HepG2 (cell line): ENCODE data around the gene POU2AF3. TPM values are rescaled to one million over a fixed set of nuclear protein-coding genes. Genes with fewer than 3 reads are reported as not detected.

ENCODE experiments used
- ADNP ChIP-seq: sonication (generic); formaldehyde crosslinking; IDR thresholded peaks from 2 replicates; pipeline ENCODE4 v1.4.0; 2020; ENCODE audit warnings: missing genetic modification reagents
- ATF6 ChIP-seq: sonication (generic); formaldehyde crosslinking; conservative IDR thresholded peaks from 2 replicates; pipeline ENCODE4 v1.4.0; 2020; ENCODE audit warnings: missing genetic modification reagents
- DPF2 ChIP-seq: sonication (generic); formaldehyde crosslinking; IDR thresholded peaks from 2 replicates; pipeline ENCODE4 v1.4.0; 2020; ENCODE audit warnings: mild to moderate bottlenecking, low read depth, missing genetic modification reagents, borderline replicate concordance
- EP300 ChIP-seq, 3 experiments: sonication (generic) in 1 of 3; formaldehyde crosslinking in 1 of 3; IDR thresholded peaks; 2 replicates each; pipeline versions ENCODE4 v1.5.1 to v1.6.1; 2011 to 2020; ENCODE audit warnings: low read depth in 2 of 3, low read length in 2 of 3, borderline replicate concordance in 1 of 3, improper control_type of control experiment in 1 of 3, mild to moderate bottlenecking in 1 of 3, missing genetic modification reagents in 1 of 3, moderate library complexity in 1 of 3
- HNF4A ChIP-seq: sonication (generic); formaldehyde crosslinking; IDR thresholded peaks from 2 replicates; pipeline ENCODE4 v1.4.0; 2020; ENCODE audit warnings: missing genetic modification reagents
- HNF4G ChIP-seq, 2 experiments: sonication (generic) in 1 of 2; formaldehyde crosslinking in 1 of 2; IDR thresholded peaks; 2 replicates each; pipeline versions ENCODE4 v1.4.0 to v1.6.1; 2011 to 2020; ENCODE audit warnings: borderline replicate concordance in 2 of 2, low read depth in 2 of 2, mild to moderate bottlenecking in 2 of 2, low read length in 1 of 2, missing genetic modification reagents in 1 of 2, moderate library complexity in 1 of 2
- KLF12 ChIP-seq: sonication (generic); formaldehyde crosslinking; IDR thresholded peaks from 2 replicates; pipeline ENCODE4 v1.4.0; 2020; ENCODE audit warnings: missing genetic modification reagents, borderline replicate concordance
- KLF15 ChIP-seq: sonication (generic); formaldehyde crosslinking; IDR thresholded peaks from 2 replicates; pipeline ENCODE4 v1.8.1; 2023; ENCODE audit warnings: borderline replicate concordance, mild to moderate bottlenecking, inconsistent platforms, missing genetic modification reagents, mixed read lengths
- MAX ChIP-seq: IDR thresholded peaks from 2 replicates; pipeline ENCODE4 v1.6.1; 2012; ENCODE audit warnings: inconsistent platforms
- MTF1 ChIP-seq: sonication (generic); formaldehyde crosslinking; IDR thresholded peaks from 2 replicates; pipeline ENCODE4 v1.5.0; 2020; ENCODE audit warnings: missing genetic modification reagents
- MXD1 ChIP-seq: sonication (generic); formaldehyde crosslinking; IDR thresholded peaks from 2 replicates; pipeline ENCODE4 v1.4.0; 2020; ENCODE audit warnings: mild to moderate bottlenecking, missing genetic modification reagents
- PHF8 ChIP-seq: sonication (generic); formaldehyde crosslinking; IDR thresholded peaks from 2 replicates; pipeline ENCODE4 v1.5.0; 2020; ENCODE audit warnings: missing genetic modification reagents
- SIN3B ChIP-seq: fragments of 150-350 bp; IDR thresholded peaks from 2 replicates; pipeline ENCODE4 v1.6.1; 2014; ENCODE audit warnings: low read length
- SMAD1 ChIP-seq: sonication (generic); formaldehyde crosslinking; IDR thresholded peaks from 2 replicates; pipeline ENCODE4 v1.4.0; 2020; ENCODE audit warnings: missing genetic modification reagents, low read depth, mild to moderate bottlenecking, borderline replicate concordance
- SMARCE1 ChIP-seq: fragments of 450-650 bp; IDR thresholded peaks from 2 replicates; pipeline ENCODE4 v1.6.1; 2017; ENCODE audit warnings: borderline replicate concordance
- SP140L ChIP-seq: sonication (generic); formaldehyde crosslinking; IDR thresholded peaks from 2 replicates; pipeline ENCODE4 v1.4.0; 2020; ENCODE audit warnings: missing genetic modification reagents, borderline replicate concordance
- SRY ChIP-seq: sonication (generic); formaldehyde crosslinking; IDR thresholded peaks from 2 replicates; pipeline ENCODE4 v1.8.0; 2022; ENCODE audit warnings: mild to moderate bottlenecking, missing genetic modification reagents
- TRIM24 ChIP-seq: sonication (generic); formaldehyde crosslinking; IDR thresholded peaks from 2 replicates; pipeline ENCODE4 v1.8.0; 2022; ENCODE audit warnings: mild to moderate bottlenecking, missing genetic modification reagents
- ZFP36L2 ChIP-seq: sonication (generic); formaldehyde crosslinking; IDR thresholded peaks from 2 replicates; pipeline ENCODE4 v1.4.0; 2020; ENCODE audit warnings: missing genetic modification reagents
- ZFP37 ChIP-seq: sonication (generic); formaldehyde crosslinking; IDR thresholded peaks from 2 replicates; pipeline ENCODE4 v1.4.0; 2020; ENCODE audit warnings: missing genetic modification reagents, borderline replicate concordance
- ZKSCAN1 ChIP-seq: fragments of 150-350 bp; IDR thresholded peaks from 2 replicates; pipeline ENCODE4 v1.6.1; 2014; ENCODE audit warnings: low read length
- ZNF143 ChIP-seq: sonication (generic); formaldehyde crosslinking; IDR thresholded peaks from 2 replicates; pipeline ENCODE4 v1.4.0; 2020; ENCODE audit warnings: missing genetic modification reagents
- ZNF160 ChIP-seq: sonication (generic); formaldehyde crosslinking; IDR thresholded peaks from 2 replicates; pipeline ENCODE4 v1.8.0; 2022; ENCODE audit warnings: mild to moderate bottlenecking, inconsistent platforms, missing genetic modification reagents
- ZNF180 ChIP-seq: sonication (generic); formaldehyde crosslinking; IDR thresholded peaks from 2 replicates; pipeline ENCODE4 v1.4.0; 2020; ENCODE audit warnings: low read depth, missing genetic modification reagents, borderline replicate concordance
- ZNF225 ChIP-seq: sonication (generic); formaldehyde crosslinking; IDR thresholded peaks from 2 replicates; pipeline ENCODE4 v1.4.0; 2020; ENCODE audit warnings: mild to moderate bottlenecking, missing genetic modification reagents
- ZNF251 ChIP-seq: sonication (generic); formaldehyde crosslinking; IDR thresholded peaks from 2 replicates; pipeline ENCODE4 v1.9.0; 2021; ENCODE audit warnings: mild to moderate bottlenecking, missing genetic modification reagents
- ZNF317 ChIP-seq: sonication (generic); formaldehyde crosslinking; IDR thresholded peaks from 2 replicates; pipeline ENCODE4 v1.5.0; 2020; ENCODE audit warnings: mild to moderate bottlenecking, missing genetic modification reagents
- ZNF530 ChIP-seq: sonication (generic); formaldehyde crosslinking; IDR thresholded peaks from 2 replicates; pipeline ENCODE4 v1.5.0; 2020; ENCODE audit warnings: low read depth, mild to moderate bottlenecking, missing genetic modification reagents
- ZNF619 ChIP-seq: sonication (generic); formaldehyde crosslinking; IDR thresholded peaks from 2 replicates; pipeline ENCODE4 v1.4.0; 2020; ENCODE audit warnings: mild to moderate bottlenecking, missing genetic modification reagents
- ZUFSP ChIP-seq: sonication (generic); formaldehyde crosslinking; IDR thresholded peaks from 2 replicates; pipeline ENCODE4 v1.9.0; 2021; ENCODE audit warnings: missing genetic modification reagents, mild to moderate bottlenecking, borderline replicate concordance
- polyA plus RNA-seq, 8 experiments: library from polyadenylated mRNA; depleted of rRNA in 3 of 8; stranded (reverse) in 7 of 8; unstranded in 1 of 8; fragments of >200 nt; fragmentation: Illumina TruSeq in 4 of 8; extraction: Trizol in 4 of 8; gene quantifications; 2 replicates each; pipeline versions ENCODE4 v1.2.1 to v1.2.3, GENCODE V29; 2011 to 2016; ENCODE audit warnings: low read depth in 4 of 8, missing spikeins in 1 of 8, mixed read lengths in 1 of 8; ENCODE audit not compliant: insufficient read depth in 1 of 8
- total RNA-seq, 5 experiments: library from RNA; depleted of rRNA; stranded (reverse); fragments of >200 nt; fragmentation: Illumina TruSeq; extraction: Trizol; gene quantifications; 2 replicates each; pipeline ENCODE4 v1.2.3, GENCODE V29; 2016; ENCODE audit warnings: low read depth in 1 of 5

Gene POU2AF3
- total and polyA plus RNA-seq, 2 of the 13 experiments (the other 11 are each of a cell fraction or from before 2014, with no cell fraction given) = 7.8 to 71.2 TPM

GRCh38 chr11:111301842-111302118 is 3.4 kb downstream of the POU2AF3 start (continued):
- TF ChIP-seq ZNF530 (CRISPR knock-in tag) = no peak
- TF ChIP-seq ATF6 (CRISPR knock-in tag) = no peak
- TF ChIP-seq ZNF143 (CRISPR knock-in tag) = no peak
- no peak for TF ChIP-seq MXD1 (CRISPR knock-in tag)
- TF ChIP-seq EP300 (IDR thresholded peaks at IDR 0.05; ENCODE audit: low read depth in 2 of 2, low read length in 2 of 2) = no peak
- TF ChIP-seq EP300 (CRISPR knock-in tag; IDR thresholded peaks at IDR 0.05; ENCODE audit: borderline replicate concordance) = no peak
- no peak for TF ChIP-seq SMARCE1
- no peak for TF ChIP-seq PHF8 (CRISPR knock-in tag)
- TF ChIP-seq ZNF317 (CRISPR knock-in tag) = no peak
- TF ChIP-seq MAX = 0 out of 2 replicates have a peak, but pooled peaks have one; percentile 38
- no peak for TF ChIP-seq ZNF619 (CRISPR knock-in tag)
- TF ChIP-seq KLF12 (CRISPR knock-in tag) = no peak
- no peak for TF ChIP-seq SIN3B
- no peak for TF ChIP-seq DPF2 (CRISPR knock-in tag)
- TF ChIP-seq SRY (CRISPR knock-in tag) = no peak
- no peak for TF ChIP-seq ZNF251 (CRISPR knock-in tag)
- no peak for TF ChIP-seq TRIM24
- TF ChIP-seq MTF1 (CRISPR knock-in tag) = no peak
- 0 out of 2 replicates have a peak, but pooled peaks have one; percentile 11 for TF ChIP-seq HNF4G (IDR thresholded peaks at IDR 0.05; ENCODE audit: borderline replicate concordance, low read depth, low read length)
- TF ChIP-seq HNF4G (CRISPR knock-in tag; IDR thresholded peaks at IDR 0.05; ENCODE audit: borderline replicate concordance, low read depth) = no peak
- no peak for TF ChIP-seq ZFP36L2 (CRISPR knock-in tag)
- no peak for TF ChIP-seq ZNF225 (CRISPR knock-in tag)
- no peak for TF ChIP-seq ZFP37 (CRISPR knock-in tag)
- TF ChIP-seq KLF15 (CRISPR knock-in tag) = no peak
- TF ChIP-seq ADNP (CRISPR knock-in tag) = no peak
- TF ChIP-seq ZUFSP = no peak
- TF ChIP-seq SMAD1 = no peak
- no peak for TF ChIP-seq ZKSCAN1
- TF ChIP-seq ZNF160 (CRISPR knock-in tag) = no peak
- TF ChIP-seq SP140L = no peak
- no peak for TF ChIP-seq ZNF180 (CRISPR knock-in tag)
- TF ChIP-seq HNF4A (CRISPR knock-in tag) = peak; percentile 66
